CD1c-positive myeloid dendritic cell (primary cell): ENCODE measurements around the gene LRRK1.

ENCODE experiments used
- DNase-seq: peaks from one replicate; pipeline ENCODE4 v3.0.0-alpha.2; 2016; ENCODE audit errors: extremely low spot score

LRRK1 gene

GRCh38 chr15:101112336-101113113, 193.4 kb downstream of the LRRK1 start:
- no peak for DNase-seq

GRCh38 chr15:101113114-101114005, 194.2 kb downstream of the LRRK1 start:
- DNase-seq, result no peak

- DNase-seq, result no peak
Measured at GRCh38 chr15:101114166-101114565, 195.0 kb downstream of the LRRK1 start.

- no peak for DNase-seq
Measured at GRCh38 chr15:101114610-101115009, 195.5 kb downstream of the LRRK1 start.

GRCh38 chr15:101115393-101115785, 196.2 kb downstream of the LRRK1 start:
- no peak for DNase-seq

- DNase-seq, result peak; percentile 79
Measured at GRCh38 chr15:101115786-101116680, 196.9 kb downstream of the LRRK1 start.

GRCh38 chr15:101116681-101116976, 197.5 kb downstream of the LRRK1 start:
- no peak for DNase-seq

GRCh38 chr15:101118116-101118515, 199.0 kb downstream of the LRRK1 start:
- DNase-seq, result no peak

GRCh38 chr15:101118615-101119014, 199.5 kb downstream of the LRRK1 start:
- no peak for DNase-seq

- no peak for DNase-seq
Measured at GRCh38 chr15:101119181-101119580, 200.0 kb downstream of the LRRK1 start.
